HG03565 (cell line): ENCODE measurements around the gene TRIM41.
"Not testable (repeated sequence)": the region's sequence is repeated elsewhere in the genome, so short reads cannot be mapped to it uniquely, and the experiment has no call there.

Experiments
- ATAC-seq: cut with Tn5 transposase; IDR thresholded peaks from one replicate; pipeline ENCODE4 v1.9.1; 2021; ENCODE audit warnings: mild to moderate bottlenecking, moderate library complexity; ENCODE audit not compliant: unreplicated experiment

Gene TRIM41

DNA sequence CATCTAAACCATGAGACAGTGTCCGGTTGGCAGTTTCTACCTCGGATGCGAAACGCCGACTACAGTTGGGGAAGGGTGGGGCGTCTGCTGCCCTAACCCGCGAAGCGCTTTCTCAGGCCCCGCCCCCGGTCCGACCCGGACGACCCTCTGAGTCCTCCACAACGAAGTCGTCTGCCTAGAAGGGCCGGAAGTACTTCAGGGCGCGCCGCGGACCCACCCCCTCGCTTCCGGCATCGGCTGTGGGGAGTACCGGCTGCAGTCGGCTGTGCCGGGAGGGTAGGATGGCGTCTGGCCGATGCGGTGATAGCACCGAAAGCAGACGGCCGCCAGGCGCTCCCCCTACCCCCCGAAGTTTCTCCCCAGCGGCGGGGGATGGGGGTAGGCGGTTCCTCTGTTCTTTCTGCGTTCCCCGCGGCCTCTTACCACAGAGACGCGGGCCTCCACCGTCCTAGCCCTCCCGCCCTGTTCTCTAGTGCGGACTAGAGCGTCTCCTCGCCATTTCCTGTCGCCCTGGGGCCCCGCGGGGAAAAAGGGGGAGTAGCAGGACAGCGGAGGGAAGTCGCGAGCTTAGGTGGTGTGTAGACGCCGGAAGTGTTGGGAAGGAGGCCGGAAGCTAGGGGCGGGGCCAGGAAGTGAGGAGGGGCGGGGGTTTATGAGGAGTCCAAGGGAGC, at the start of gene TRIM41:
TSS of gene TRIM41 (plus strand) at position 224 of the 671 bp plus-strand sequence. CDS start 719 bp downstream, outside the sequence.
- peak; percentile 37 for ATAC-seq

DNA sequence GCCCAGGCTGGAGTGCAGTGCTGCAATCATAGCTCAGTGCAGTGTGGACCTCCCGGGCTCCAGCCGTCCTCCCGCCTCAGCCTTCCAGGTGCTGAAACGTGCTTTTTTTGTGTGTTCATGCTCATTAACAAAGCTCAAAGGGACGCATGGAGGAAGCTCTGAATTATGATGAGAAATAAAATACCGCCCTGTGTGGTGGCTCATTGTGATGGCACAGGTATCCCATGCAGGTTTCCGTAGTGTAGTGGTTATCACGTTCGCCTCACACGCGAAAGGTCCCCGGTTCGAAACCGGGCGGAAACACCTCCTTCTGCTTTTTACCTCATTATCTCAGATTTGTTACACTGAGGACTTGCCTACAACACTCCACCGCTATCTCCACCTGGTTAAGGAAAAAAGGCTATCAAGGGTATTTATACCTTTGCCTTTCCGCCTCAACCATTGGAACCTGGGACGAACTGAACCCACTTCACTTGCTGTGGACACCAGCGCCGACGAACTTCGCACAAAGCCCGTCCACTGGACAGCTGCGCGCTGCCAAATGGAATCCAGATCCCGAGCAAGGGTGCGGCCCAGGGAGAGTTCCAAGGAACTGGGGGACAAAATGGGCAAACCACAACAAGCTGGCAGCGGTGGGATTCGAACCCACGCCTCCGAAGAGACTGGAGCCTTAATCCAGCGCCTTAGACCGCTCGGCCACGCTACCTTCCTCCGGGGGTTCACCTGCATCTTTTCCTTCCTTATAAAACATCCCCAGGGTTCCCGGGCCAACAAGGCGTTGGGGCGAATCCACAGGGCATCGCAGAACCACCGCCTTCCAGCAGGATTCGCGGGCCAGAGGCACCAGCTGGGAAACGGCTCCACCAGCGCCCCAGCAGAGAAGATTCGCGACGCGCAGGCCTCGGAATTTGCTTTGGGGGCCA, 49.4 kb upstream of the TRIM41 start:
- ATAC-seq = no peak

DNA sequence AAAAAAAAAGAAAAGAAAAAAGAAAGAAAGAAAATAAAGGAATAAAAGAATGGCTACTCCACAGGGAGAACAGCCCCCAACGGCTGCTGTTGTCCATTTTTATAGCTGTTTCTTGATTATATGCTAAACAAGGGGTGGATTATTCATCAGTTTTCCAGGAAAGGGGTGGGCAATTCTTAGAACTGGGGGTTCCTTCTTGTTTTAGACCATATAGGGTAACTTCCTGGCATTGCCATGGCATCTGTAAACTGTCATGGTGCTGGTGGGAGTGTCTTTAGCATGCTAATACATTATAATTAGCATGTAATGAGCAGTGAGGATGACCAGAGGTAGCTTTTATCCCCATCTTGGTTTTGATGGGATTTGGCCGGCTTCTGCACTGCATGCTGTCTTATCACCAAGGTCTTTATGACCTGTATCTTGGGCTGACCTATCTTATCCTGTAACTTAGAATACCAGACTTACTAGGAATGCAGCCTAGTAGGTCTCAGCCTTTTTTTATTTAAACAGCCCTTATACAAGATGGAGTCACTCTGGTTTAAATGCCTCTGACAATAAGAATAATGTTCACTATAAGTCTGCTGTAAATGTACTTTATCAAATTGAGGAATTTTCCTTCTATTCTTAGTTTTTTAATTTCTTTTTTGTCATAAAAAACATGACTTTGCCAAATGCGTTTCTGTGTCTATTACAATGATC, 46.7 kb upstream of the TRIM41 start:
- ATAC-seq = no peak

DNA sequence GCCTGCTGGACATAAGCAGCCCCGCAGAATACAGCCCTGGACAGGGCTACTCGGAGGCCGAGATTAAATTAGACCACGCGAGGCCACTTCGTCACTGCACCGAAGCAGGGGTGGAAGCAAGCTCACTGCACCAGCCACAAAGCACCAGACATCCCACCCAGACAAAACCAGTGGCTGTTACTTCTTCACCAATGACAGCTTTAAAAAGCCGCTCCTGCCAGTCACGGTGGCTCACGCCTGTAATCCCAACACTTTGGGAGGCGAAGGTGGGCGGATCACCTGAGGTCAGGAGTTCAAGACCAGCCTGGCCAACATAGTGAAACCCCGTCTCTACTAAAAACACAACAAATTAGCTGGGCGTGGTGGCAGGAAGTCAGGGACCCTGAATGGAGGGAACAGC, 45.5 kb upstream of the TRIM41 start:
- ATAC-seq = not testable (repeated sequence)

DNA sequence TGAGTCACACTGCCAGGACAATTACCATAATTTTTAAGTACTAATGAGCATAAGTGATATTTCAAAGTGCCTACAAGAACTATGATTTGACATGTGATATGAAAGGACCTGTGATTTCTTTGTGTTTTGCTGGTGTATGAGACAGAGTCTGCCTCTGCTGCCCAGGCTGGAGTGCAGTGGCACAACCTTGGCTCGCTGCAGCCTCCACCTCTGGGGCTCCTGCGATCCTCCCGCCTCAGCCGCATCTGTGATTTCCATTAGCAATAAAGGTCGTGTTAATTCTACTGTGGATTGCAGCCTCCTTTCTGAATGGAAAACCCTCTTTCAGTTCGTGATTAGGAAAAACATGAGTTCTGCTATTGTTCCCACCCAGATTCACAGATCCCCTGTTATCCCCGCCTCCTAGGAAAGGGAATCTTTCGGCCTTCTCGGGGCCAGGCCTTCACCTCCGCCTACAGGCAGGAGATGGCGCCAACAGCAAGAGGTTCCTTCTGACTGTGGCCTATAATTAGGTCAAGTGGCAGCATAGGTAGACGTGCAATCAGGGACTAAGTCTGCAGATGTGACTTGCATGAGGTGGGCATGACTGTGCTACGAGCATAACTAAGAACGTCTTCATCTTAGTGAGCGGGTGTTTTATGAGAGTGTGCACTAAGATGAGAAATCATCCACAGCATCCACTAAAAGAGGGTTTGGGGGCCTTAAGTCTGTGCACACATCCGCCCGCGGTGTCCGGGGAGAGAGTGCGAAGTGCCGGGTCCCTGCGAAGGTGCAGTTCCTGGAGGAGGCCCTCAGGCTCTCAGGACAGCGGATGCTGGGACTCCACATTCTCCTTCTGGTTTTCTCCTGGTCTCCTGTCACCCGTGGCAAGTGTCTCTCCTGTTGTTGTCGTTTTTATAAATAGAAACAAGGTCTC, 41.2 kb upstream of the TRIM41 start:
- ATAC-seq = no peak

DNA sequence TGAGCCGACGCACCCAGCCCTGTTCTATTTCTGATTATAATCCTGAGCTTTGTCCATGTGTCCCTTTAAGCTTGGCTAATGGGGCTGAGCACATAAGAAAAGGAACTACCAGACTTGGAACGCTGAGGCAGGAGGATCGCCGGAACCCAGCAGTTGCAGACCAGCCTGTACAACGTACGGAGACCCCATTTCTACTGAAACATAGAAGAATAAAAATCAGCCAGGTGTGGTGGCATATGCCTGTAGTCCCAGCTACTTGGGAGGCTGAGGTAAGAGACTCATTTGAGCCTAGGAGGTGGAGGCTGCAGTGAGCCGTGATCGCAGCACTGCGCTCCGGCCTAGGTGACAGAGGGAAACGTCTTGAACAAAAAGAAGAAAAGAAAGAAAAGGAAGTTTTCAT, 40.4 kb upstream of the TRIM41 start:
- ATAC-seq = no peak

DNA sequence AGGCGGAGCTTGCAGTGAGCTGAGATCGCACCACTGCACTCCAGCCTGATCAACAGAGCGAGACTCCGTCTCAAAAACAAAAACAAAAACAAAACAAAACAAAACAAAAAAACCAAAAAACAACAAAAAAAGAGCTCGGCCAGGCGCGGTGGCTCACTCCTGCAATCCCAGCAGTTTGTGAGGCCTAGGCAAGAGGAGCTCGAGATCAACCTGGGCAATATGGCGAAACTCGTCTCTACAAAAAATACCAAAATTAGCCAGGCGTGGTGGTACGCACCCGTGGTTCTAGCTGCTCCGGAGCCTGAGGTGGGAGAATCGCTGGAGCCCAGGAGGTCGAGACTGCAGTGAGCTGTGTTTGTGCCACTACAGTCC, 38.2 kb upstream of the TRIM41 start:
- ATAC-seq = no peak

DNA sequence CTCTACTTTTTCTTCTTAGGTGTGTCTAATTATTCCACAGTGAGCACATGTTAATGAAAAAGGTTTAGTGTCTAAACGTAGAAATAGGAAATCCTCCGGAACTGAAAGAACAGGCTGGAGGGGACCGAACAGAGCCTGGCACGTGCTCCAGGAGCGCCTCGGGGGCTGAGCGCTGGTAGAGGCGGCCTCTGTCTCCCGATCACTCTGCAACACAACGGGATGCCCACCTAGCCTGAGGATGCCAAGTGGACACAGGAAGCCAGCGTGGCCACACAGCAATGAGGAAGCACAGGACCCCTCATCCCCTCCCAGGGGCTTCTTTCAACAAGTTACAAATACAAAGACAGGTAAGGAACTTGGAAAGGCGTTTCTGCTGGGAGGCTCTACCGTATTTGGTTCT, 37.5 kb upstream of the TRIM41 start:
- ATAC-seq = no peak

DNA sequence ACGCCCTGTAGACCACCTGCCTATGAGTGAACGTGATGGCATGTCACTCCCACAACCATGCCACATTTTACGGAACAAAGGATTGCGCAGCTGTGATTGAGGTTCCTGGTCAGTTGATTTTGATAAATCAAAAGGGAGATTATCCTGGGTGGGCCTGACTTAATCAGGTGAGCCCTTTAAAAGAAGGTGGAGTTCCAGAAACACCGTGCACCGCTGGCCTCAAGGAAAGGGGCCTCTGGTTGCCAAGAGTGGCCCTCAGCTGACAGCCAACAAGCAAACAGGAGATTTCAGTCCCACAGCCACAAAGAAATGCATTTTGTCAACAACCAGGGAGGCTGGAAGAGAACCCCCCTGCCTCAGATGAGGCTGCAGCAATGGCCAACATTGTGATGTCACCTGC, 37.1 kb upstream of the TRIM41 start:
- ATAC-seq = no peak

DNA sequence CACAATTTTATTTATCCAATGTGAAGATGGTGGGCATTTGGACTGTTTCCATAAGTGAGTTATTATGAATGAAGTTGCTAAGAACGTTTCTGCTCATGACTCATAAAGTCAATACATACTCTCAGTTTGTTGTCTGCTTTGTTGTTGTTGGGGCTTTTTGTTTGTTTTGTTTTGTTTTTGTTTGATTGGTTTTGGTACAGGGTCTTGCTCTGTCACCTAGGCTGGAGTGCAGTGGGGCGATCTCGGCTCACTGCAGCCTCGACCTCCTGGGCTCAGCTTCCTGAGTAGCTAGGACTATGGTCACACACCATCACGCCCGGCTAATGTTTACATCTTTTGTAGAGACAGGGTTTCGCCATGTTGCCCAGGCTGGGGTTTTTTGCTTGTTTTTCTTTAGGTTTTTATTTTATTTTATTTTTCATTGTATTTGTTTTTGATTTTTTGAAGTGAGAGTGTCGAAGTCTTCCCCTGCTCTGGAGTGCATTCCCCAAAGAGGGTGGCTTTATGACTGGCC, 36.0 kb upstream of the TRIM41 start:
- no peak for ATAC-seq

DNA sequence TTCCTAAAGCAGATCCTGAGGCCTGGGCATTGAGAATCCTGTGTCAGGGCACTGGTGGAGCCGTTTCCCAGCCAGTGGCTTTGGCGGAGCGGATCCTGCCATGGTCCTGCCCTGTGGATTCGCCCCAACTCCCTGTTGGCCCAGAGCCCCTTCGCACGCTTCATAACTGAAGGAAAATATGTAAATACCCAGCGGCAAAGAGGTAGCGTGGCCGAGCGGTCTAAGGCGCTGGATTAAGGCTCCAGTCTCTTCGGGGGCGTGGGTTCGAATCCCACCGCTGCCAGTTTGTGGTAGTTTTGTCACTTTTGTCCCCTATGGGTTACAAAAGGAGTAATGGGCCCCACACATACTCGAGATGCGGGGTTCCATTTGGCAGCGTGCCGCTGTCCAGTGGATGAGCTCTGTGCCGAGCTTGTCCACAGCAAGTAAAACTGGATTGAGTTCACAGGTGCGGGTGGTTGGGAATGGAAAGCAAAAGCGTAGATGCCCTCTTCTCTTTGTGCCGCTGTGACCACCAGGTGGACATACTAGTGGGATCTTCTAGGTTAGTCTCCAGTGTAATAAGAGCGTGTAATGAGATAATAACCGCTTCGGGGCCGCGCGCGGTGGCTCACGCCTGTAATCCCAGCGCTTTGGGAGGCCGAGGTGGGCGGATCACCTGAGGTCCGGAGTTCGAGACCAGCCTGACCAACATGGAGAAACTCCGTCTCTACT, 35.4 kb upstream of the TRIM41 start:
- no peak for ATAC-seq

DNA sequence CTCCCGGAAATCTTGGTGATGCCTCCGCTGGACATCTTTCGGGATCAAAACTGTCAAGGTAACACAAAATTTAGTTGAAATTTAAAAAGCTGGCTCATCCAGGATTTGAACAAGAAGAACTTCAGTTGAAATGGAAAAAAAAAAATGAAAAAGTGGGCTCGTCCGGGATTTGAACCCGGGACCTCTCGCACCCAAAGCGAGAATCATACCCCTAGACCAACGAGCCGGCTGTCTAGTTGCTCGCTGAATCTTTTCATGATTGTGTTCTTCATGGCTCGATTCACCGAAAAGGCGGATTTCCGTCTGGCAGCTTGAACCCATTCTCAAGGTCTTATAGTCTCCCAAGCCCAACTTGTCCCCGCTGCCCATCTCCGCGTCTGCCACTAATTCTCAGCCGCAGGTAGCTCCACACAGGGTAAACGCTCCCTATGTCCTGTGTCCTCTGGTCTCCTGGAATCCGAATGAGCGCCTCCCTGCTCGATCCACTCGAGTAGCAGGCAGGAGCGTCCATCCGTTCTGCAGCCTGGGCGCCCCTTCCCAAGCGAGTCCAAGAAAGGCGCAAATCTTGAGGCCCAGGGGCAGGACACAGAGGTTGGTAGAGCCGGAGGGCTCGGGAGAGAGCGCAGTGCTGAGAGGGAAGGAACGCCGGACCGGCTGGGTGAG, 34.2 kb upstream of the TRIM41 start:
- no peak for ATAC-seq

DNA sequence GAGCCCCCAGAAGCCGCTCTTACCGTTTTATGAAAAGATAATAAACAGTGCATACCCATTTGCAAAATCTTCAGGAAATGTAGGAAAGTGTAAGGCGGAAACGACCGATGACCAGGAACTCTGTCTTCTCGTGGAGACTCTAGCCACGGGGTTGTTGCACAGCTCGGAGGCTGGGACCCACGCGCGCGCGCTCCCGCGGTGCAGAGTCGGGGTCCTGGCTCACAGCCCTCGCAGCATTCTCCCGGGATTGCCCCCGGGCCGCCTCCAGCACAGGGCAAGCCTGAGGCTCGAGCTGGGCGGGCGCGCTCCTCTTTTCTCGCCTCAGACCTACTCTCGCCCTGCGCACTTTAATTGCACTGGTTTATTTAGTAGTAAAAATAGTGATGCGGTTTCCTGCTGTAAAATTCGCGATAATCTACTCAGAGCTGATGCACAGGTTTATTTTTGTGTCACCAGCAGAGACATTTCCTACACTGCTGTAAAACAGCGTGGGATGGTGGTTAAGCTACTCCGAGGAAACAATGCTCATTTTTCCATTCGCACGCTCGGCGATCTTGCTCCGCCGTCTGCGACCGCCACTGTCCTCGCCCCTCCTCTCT, 33.6 kb upstream of the TRIM41 start:
- no peak for ATAC-seq

DNA sequence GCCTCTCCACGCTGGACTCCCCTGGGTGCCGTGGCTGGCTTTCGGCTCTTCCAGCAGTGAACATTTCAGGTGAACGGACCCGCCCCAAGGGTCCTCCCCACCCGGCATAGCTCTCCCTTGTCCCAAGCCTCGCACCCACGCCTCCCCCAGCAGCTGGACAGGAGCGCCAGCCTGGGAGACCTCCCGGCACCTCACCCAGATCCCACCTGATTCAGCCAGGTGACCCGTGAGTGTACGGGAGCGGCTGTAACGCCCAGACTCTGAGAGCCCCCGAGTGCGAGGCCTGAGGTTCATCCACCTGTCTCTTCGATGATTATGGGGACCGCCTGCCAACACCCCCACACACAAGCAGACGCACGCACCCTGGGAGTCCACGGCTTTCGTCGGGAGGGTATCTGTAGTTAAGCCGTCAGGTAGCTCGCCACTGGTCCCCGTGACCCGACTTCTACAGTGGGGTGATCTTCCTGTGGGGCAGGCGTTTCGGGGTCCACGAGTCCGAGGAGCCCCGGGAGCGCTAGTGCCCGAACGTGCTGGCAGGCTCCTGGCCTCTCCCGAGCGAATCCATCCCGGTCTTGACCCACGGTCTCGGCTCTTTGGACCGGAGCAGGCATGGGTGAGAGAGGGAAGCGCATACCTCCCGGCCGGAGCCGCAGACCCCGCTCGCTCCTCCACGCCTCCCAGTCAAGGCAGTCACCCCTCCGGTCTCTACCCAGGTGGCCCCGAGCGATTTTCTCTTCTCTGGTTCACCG, 32.9 kb upstream of the TRIM41 start:
- no peak for ATAC-seq

DNA sequence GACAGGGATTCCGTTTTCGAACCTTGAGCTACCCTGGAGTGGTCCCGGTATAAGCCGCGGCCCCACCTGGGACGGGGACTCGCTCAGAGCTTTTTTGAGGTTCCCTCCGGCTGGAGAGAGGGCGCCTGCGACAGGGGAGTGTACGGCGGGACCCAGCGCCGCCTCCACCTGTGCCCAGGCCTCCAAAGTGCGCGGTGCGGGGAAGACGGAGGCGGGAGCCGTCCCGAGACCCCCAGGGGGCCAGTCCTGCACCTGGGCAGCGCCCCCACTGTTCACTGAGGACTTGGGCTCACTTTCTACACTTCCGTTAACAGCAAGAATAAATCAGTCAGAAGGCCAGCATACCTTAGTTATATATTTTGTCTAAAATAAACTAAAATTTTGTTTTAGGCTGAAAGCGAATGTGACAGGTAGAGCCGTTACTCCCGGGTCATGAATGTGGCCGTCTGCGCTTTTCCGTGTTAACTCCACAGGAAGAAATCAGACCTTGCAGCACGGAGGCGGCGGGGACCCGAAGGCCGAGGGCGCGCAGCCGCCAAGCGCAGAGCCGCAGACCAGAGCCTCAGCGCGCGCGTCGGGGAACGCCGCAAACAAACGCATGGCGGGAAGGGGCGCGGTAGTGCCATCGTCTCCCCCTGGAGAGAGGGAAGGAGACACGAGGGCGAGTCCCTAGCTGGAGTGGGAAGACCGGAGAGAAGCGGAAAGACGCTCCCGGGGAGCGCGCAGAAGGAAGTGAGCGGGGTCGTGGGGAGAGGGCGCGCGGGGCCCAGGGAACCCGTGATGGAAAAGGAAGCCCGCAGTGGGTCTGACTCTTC, 32.2 kb upstream of the TRIM41 start:
- ATAC-seq = no peak

DNA sequence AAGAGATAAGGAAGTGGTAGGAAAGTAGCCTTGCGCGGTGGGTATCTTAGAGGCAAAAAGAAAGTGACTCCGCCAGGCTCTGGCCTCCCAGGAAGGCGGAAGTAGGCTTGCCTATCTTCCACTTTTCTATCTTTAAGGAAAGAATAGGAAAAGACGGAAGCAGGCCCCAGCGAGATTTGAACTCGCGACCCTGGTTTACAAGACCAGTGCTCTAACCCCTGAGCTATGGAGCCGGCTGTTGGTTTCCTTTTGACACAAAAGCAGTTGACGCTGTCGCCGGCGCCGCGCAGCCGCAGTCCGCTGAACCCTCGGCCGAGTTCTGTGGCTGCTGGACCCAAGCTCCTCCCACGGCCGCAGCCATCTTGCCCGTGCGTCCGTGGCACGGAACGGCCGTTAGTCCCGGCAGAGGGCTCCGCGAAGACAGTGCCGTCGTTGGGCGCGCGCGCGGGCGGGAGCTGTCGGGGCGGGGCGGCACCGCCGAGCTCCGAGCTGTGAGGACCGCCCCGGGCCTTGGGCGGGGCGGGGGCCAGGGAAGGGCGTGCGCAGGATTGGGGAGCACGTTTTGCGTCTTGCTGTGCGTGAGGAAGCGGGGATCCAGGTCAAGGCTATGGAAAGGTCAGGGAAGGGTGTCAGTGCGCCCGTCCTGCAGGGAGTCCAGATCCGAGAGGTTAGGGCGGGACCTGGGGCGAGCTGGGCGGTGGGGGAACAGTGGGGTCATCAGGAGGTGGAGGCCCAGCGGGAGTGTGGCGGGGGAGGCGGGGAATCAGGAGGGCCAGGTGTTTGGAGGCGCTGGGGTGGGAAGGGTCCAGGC, 31.4 kb upstream of the TRIM41 start:
- peak; percentile 49 for ATAC-seq
